HG02610 (cell line): Measurements from ENCODE around the gene ENTR1.
"Not testable (repeated sequence)": the region's sequence is repeated elsewhere in the genome, so short reads cannot be mapped to it uniquely, and the experiment has no call there.

Experiments
- ATAC-seq: cut with Tn5 transposase; IDR thresholded peaks from one replicate; pipeline ENCODE4 v1.9.1; 2021; ENCODE audit warnings: mild to moderate bottlenecking, moderate library complexity; ENCODE audit not compliant: unreplicated experiment

ENTR1 gene

DNA sequence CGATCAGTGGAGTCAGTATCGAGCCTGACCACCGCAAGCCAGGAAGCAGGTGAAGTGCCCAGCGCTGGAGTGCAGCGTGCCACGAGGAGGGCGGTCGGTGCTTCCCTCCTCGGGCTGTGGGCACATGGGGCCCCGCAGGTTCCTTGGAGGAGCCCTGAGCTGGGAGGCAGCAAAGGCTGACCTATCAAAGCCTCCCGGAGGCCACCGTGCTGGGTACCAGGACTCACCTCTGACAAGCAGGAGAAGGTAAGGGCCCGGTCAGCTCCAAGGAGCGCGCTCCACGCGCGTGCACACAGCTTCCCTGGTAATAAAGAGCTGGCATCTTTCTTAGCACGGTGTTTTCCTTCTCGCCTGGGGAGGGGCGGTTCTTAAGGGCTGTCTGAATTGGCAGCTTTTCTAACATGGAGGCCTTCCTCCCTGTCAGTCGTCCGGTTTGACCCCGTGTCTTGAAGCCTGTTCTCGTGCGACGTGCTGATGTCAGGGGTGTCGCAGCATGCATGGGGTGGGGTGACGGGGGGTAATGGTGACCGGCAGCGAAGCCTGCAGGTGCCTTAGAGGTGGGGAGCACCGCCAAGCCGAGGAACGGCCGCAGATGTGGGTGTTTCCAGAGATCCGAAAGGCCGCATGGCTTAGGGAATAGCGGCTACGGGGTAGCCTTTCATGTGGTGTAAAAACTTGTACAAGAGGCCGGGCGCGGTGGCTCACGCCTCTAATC lies 13.2 kb upstream of the ENTR1 start:
- no peak for ATAC-seq

DNA sequence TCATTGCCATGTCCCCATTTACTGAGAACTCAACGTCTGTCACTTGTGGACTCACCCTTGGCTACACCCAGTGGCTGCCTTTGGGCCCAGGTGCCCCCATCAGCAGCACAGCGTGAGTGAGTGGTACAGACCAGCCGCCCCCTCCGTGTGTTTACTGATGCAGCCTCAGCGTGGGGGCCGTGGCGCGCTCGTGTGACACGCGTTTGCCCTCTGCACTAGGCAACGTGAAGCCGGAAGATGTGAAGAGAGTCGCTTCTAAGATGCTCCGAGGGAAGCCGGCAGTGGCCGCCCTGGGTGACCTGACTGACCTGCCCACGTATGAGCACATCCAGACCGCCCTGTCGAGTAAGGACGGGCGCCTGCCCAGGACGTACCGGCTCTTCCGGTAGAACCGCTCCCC lies 12.5 kb upstream of the ENTR1 start:
- no peak for ATAC-seq

- no peak for ATAC-seq
Measured at GRCh38 chr9:136421791-136422190, 11.4 kb upstream of the ENTR1 start.

- no peak for ATAC-seq
Measured at GRCh38 chr9:136419092-136419420, 8.6 kb upstream of the ENTR1 start.

DNA sequence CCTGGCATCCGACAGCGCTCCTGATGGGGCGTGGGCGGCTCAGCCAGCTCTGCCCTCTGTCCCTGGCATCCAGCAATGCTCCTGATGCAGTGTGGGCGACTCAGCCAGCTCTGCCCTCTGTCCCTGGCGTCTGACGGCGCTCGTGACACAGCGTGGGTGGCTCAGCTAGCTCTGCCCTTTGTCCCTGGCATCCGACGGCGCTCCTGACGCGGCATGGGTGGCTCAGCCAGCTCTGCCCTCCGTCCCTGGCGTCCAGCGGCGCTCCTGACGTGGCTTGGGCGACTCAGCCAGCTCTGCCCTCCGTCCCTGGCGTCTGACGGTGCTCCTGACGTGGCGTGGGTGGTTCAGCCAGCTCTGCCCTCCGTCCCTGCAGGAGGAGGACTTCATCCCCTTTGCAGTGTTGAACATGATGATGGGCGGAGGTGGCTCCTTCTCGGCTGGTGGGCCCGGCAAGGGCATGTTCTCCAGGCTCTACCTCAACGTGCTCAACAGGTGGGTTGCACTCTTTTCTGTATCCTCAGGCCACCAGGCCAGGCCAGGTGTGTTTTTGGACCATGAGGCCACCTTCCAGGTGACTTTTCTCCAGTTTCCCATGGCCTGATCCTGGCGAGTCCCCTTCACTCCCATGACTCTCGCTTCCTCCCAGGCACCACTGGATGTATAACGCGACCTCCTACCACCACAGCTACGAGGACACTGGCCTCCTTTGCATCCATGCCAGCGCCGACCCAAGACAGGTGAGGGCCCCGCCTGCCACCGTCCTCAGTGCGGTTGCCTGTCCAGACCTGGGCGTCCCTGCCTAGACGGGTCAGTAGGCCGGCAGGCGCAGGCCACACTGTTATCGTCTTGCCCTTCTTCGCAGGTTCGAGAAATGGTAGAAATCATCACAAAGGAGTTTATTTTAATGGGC lies 8.0 kb upstream of the ENTR1 start:
- ATAC-seq, result no peak

DNA sequence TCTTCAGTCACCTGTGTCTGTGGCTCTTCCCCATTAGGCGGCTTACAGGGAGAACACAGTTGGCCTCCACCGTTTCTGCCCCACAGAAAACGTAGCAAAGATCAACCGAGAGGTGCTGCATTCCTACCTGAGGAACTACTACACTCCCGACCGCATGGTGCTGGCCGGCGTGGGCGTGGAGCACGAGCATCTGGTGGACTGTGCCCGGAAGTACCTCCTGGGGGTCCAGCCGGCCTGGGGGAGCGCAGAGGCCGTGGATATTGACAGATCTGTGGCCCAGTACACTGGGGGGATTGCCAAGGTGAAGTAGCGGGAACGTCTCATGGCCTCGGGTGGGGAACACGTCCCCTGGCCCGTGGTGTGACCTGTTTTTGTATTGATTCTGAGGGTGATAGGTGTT lies 6.5 kb upstream of the ENTR1 start:
- no peak for ATAC-seq

GRCh38 chr9:136416427-136416826 lies 6.0 kb upstream of the ENTR1 start:
- ATAC-seq, result no peak

GRCh38 chr9:136412962-136413361 lies 2.5 kb upstream of the ENTR1 start:
- ATAC-seq, result no peak

GRCh38 chr9:136411378-136411777 lies 964 bp upstream of the ENTR1 start:
- ATAC-seq, result no peak

DNA sequence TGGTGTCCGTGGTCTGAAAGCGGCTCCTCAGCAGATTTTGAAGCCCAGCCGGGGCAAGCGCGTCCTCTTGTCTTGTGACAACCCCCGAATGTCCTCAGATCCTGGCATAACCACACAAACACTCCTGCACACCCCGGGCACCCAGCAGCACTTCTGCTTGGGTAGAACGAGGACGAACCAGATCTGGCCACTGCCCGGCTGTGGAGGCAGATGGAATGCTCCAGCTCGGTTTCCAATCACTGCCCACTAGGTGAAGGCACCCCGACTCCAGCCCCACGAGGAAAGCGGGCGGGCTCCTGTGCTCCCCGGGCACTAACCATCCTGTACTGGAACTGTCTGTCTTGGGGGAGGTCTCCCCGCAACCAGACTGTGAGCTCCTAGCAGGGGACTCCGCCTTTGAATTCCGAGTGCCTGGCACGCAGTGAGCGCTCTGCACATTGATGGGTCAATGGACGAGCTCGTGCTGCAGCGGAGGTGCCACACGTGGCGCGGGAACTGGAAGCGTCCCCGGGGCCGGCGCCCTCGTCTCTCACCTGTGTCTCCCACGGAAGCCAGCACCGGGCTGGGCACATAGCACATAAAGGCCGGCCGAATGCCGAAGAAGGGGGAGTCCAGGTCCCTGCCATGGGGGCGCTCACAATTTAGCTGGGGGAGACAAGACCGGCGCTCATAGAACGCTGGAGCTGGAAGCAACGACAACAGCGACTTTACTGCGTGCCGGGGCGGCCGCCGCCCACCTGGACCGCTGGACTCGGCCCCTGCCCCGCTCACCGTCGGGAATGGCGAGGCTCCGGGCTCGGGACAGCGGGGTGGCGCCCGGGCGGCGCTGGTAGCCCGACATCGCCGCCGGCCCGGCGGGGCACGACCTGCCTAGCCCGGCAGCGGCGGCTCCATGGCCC lies 608 bp downstream of the ENTR1 start:
- peak; percentile 18 for ATAC-seq

DNA sequence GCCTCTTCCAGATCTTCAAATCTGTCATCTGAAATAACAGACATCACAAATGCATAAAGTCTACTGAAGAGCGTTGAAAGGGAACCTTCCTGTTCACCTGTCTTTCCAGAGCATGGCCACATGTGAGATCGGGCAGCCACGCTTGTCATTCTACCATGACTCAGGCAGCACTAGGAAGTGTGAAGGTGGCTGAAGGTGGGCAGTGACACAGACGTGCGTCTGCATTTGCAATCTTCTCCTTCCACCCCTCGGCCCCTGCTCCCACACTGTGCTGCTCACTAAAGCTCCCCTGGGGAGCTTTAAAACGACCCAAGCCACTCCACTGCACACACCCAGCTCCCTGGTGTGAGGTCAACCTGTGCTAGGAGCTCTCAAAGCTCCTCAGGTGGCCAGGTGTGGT lies 2.5 kb downstream of the ENTR1 start:
- ATAC-seq, result no peak

DNA sequence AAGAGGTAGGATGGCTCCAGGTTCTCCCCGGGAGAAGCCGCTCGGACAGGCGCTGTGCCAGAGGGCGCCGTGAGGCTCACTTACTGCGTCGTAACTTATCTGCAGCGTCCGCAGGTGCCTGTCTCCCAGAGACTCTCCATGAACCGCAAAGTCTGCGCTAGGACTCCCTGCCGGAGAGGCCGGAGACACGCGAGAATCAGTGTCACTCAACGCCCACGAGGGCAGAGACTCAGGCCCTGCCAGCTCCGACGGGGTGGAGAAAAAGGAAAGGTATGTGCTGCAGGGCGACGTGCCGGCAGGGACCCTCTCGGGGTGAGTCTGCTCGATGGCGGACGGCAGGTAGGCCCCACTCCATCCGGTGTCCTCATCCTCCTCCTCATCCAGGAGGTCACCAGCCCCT lies 3.4 kb downstream of the ENTR1 start:
- ATAC-seq, result not testable (repeated sequence)

DNA sequence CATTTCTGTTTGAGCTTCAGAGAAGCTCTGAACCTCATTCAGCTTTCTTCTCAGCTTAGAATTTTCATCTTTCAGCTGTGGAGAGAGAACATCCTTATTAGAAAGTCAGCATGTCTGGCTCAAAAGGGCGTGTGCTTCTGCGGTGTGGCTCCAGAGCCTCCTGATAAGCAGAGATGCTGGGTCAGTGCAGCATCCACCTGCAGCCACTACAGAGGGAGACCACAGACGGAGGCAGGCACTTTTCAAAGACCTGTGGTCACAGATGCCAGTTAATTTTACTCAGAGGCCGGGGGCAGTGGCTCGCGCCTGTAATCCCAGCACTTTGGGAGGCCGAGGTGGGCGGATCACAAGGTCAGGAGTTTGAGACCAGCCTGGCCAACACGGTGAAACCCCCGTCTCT lies 4.5 kb downstream of the ENTR1 start:
- ATAC-seq, result not testable (repeated sequence)

GRCh38 chr9:136405481-136405880 lies 4.9 kb downstream of the ENTR1 start:
- ATAC-seq, result no peak

DNA sequence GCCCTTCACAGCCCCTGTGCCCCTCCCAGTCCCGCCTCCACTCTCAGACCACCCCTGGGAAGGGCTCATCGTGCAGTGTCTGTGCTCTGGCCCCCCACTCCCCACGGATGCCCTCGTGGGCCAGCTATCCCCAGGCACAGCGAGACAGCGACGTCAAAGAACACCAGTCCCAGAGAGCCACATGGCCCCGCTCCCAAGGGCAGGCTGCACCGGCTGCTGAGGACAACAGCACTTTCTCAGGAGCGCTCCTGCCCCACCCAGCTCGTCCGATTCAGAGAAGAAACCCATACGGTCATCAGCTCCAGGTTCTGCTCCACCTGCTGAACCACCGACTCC lies 5.6 kb downstream of the ENTR1 start:
- no peak for ATAC-seq

- no peak for ATAC-seq
Measured at GRCh38 chr9:136403915-136404800, 6.3 kb downstream of the ENTR1 start.

DNA sequence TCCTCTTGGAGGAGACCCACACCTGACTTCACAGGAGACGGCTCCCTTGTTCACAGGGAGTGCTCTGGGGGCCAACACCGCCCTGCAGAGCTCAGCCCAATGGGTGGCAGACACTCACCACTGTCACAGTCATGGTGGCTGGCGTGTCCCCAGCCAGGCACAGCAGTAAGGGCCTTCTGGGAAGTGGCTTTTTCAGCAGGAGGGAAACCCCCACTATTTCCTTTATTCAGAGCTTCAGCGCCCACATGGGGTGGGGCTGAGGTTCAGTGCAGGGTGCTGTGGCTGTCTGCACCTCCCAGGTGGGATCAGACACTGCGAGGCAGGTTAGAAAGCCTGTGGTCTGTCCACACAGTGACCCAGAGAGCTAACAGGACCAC lies 6.9 kb downstream of the ENTR1 start:
- ATAC-seq, result peak; percentile 54

DNA sequence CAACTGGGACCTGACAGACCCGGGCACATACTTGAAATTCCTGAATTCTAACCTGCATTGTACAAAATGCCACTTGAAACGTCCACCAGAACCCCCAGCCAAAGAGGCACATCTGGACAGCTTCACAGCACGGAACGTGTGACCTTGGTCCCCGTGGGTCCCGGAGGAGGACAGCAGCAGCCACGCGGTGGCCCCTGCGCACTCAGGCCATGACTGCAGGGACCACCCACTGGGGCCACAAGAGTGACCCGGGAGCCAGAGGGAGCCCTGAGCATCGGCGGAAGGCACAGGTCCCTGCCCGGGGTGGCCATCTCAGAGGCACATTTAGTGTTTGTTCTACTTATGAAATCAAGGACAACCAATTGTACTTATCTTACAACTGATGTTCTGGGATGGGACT lies 8.3 kb downstream of the ENTR1 start:
- no peak for ATAC-seq

DNA sequence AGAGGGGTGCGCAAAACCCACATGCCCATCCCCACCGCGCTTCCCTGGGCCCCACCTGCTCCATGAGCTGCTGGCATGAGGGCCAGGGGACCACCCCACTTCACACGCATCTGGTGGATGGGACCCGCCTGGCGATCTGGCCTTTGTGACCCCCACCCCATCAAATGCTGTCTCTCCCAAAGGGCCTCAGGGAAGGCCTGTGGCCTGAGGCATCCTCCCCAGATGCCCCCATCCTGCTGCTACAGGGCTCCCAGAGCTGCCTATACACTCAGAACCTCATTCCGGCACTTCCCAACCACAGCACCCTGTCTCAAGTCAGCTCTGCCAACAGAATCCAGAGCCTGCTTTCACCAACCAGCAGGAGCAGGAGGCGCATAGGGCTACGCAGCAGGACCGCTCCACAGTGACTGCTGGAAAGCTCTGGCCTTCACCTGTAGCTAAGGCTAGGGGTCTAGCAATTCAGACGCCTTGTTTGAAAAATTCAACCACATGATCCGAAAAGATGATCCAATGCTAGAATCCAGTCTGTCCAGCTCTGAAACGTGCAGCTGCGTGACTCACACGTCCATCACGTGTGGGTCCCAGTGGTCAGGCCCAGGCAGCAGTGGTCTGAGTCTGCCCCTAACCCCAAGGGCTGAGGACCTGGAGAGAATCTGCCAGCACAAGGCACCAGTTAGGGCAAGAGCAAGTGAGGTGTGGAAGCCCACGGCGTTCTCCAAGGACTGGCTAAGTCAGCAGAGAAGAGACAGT lies 9.1 kb downstream of the ENTR1 start:
- no peak for ATAC-seq
